Activated CD8-positive, alpha-beta T cell treated with anti-CD3 and anti-CD28 coated beads for 36 hours (primary cell): ENCODE data around the gene DNAJB7. TPM values are rescaled to one million over a fixed set of nuclear protein-coding genes. Genes with fewer than 3 reads are reported as not detected.
"Not testable (repeated sequence)": the region's sequence is repeated elsewhere in the genome, so short reads cannot be mapped to it uniquely, and the experiment has no call there.

Experiments
- ATAC-seq: fragments of 200-7000 bp; cut with Tn5 transposase; one replicate; pipeline ENCODE4 v1.10.0; 2021; ENCODE audit warnings: mild to moderate bottlenecking, moderate library complexity
- CTCF ChIA-PET: fragments of 350-600 bp; sonication (Branson Sonifier 250); formaldehyde crosslinking; loops from one replicate; lab custom pipeline; 2021; ENCODE audit warnings: antibody characterized with exemption; lab: Charles Lee
- POLR2A ChIA-PET: fragments of 350-600 bp; sonication (Branson Sonifier 250); formaldehyde crosslinking; loops from one replicate; lab custom pipeline; 2021; ENCODE audit warnings: antibody characterized with exemption; lab: Charles Lee
- DNase-seq: peaks from one replicate; pipeline ENCODE4 v3.0.0-alpha.2; 2020
- H3K27ac Mint-ChIP-seq: one replicate; pipeline ENCODE4 v1.8.0; 2021; ENCODE audit warnings: mild to moderate bottlenecking, mixed read lengths
- H3K27me3 Mint-ChIP-seq: one replicate; pipeline ENCODE4 v1.8.0; 2021; ENCODE audit warnings: mixed read lengths
- H3K36me3 Mint-ChIP-seq: one replicate; pipeline ENCODE4 v1.8.0; 2021; ENCODE audit warnings: low read depth, mixed read lengths
- H3K4me1 Mint-ChIP-seq: one replicate; pipeline ENCODE4 v1.8.0; 2021; ENCODE audit warnings: low read depth, mixed read lengths
- H3K4me3 Mint-ChIP-seq: one replicate; pipeline ENCODE4 v1.8.0; 2021; ENCODE audit warnings: mild to moderate bottlenecking, moderate library complexity, mixed read lengths
- H3K9me3 Mint-ChIP-seq: one replicate; pipeline ENCODE4 v1.8.0; 2021; ENCODE audit warnings: mixed read lengths
- intact Hi-C: fragments of 100-400 bp; cut with micrococcal nuclease; formaldehyde crosslinking; loops from one replicate; pipeline ENCODE4 v1.10.0; 2022
- total RNA-seq, 2 experiments: library from RNA; stranded (reverse); gene quantifications; one replicate each; pipeline ENCODE4 v1.2.3, GENCODE V29; 2021
- TF ChIP-seq, protein P1 (sequence below): fragments of 200-600 bp; IDR thresholded peaks from one replicate; pipeline ENCODE4 v1.8.0; 2022; ENCODE audit warnings: antibody characterized with exemption, mild to moderate bottlenecking

DNAJB7 gene
- total RNA-seq, 2 experiments from 2014 or later, result not detected

DNA sequence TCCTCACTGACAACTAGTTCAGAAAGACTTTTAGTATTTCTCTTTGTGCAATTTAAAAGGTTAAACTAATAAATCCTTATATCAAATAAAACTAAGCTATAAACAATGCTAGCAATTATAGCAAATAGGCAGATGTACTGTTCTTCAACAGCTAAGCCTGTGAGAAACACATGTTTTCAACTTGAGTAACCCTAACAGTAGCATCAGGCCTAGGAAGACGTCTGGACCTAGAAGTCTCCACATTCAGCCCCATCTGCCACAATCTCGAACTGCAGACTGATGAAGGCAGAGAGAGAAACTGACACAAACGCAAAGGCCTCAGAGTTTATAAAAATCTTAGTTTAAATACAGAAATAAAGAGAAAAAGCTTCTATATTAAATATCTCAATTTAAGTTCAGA lies 8.0 kb downstream of the DNAJB7 start:
- no peaks in the 10 kb centered on the region for H3K27me3 Mint-ChIP-seq
- peaks cover 49% of the 10 kb centered on the region for H3K4me1 Mint-ChIP-seq
- TF ChIP-seq, protein P1, sequence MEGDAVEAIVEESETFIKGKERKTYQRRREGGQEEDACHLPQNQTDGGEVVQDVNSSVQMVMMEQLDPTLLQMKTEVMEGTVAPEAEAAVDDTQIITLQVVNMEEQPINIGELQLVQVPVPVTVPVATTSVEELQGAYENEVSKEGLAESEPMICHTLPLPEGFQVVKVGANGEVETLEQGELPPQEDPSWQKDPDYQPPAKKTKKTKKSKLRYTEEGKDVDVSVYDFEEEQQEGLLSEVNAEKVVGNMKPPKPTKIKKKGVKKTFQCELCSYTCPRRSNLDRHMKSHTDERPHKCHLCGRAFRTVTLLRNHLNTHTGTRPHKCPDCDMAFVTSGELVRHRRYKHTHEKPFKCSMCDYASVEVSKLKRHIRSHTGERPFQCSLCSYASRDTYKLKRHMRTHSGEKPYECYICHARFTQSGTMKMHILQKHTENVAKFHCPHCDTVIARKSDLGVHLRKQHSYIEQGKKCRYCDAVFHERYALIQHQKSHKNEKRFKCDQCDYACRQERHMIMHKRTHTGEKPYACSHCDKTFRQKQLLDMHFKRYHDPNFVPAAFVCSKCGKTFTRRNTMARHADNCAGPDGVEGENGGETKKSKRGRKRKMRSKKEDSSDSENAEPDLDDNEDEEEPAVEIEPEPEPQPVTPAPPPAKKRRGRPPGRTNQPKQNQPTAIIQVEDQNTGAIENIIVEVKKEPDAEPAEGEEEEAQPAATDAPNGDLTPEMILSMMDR, result no peak
- intact Hi-C loops, result no loop called here
- peak overlapping the region; percentile 81 for H3K27ac Mint-ChIP-seq
- DNase-seq, result no peak
- H3K36me3 Mint-ChIP-seq, result peaks cover 17% of the 10 kb centered on the region
- no peaks in the 10 kb centered on the region for H3K9me3 Mint-ChIP-seq
- H3K4me3 Mint-ChIP-seq, result peak overlapping the region; percentile 94
- no peak for ATAC-seq
- CTCF ChIA-PET, result interaction anchor here (0.9 to 2.5 kb wide), 4 partner anchors 46 to 171 kb away, joined by 3 to 6 read pairs (median 6); no protein-coding TSS in a partner anchor
- POLR2A ChIA-PET, result no interaction called here

DNA sequence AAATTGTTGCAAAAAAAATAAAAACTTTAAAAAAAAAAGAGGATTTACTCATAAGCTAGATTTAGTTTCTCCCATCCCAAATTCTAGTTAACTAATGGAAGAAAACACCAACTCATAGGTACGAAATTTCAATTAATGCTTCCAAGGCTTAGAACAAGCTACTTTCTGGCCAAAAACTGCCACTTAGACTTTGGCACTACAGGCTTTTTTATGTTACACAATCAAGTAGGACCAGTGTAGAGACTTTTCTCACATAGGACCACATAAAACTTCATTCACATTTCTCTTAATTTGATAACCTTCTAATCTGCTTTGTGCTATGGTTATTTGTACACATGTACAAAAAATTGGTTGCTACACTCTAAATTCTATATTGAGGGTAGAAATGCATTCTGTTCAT lies 8.6 kb downstream of the DNAJB7 start:
- no peak for ATAC-seq
- H3K27me3 Mint-ChIP-seq, result no peaks in the 10 kb centered on the region
- DNase-seq, result no peak
- POLR2A ChIA-PET, result no interaction called here
- intact Hi-C loops, result no loop called here
- peak overlapping the region; percentile 81 for H3K27ac Mint-ChIP-seq
- H3K9me3 Mint-ChIP-seq, result no peaks in the 10 kb centered on the region
- TF ChIP-seq, protein P1, result no peak
- peak overlapping the region; percentile 94 for H3K4me3 Mint-ChIP-seq
- CTCF ChIA-PET, result interaction anchor here (1.9 to 2.5 kb wide), 2 partner anchors 46 to 69 kb away, joined by 5 to 6 read pairs; no protein-coding TSS in a partner anchor
- peaks cover 45% of the 10 kb centered on the region for H3K4me1 Mint-ChIP-seq
- peaks cover 19% of the 10 kb centered on the region for H3K36me3 Mint-ChIP-seq

DNA sequence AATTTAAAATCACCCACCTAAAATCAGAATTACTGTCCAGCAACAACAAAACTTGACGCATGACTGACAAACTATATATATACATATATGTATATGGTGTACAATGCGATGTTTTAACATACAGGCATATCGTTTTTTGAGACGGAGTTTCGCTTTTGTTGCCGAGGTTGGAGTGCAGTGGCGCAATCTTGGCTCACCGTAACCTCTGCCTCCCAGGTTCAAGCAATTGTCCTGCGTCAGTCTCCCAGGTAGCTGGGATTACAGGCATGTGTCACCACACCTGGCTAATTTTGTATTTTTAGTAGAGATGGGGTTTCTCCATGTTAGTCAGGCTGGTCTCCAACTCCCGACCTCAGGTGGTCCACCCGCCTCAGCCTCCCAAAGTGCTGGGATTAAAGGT lies 16.1 kb downstream of the DNAJB7 start:
- ATAC-seq, H3K4me3 Mint-ChIP-seq, H3K27me3 Mint-ChIP-seq, intact Hi-C loops, POLR2A ChIA-PET, H3K9me3 Mint-ChIP-seq, H3K27ac Mint-ChIP-seq, DNase-seq: not testable (repeated sequence)
- peaks cover 20% of the 10 kb centered on the region for H3K4me1 Mint-ChIP-seq
- peaks cover 36% of the 10 kb centered on the region for H3K36me3 Mint-ChIP-seq
- CTCF ChIA-PET, result interaction anchor here (1.8 kb wide), 1 partner anchor 163 kb away, joined by 6 read pairs; no protein-coding TSS in a partner anchor

DNA sequence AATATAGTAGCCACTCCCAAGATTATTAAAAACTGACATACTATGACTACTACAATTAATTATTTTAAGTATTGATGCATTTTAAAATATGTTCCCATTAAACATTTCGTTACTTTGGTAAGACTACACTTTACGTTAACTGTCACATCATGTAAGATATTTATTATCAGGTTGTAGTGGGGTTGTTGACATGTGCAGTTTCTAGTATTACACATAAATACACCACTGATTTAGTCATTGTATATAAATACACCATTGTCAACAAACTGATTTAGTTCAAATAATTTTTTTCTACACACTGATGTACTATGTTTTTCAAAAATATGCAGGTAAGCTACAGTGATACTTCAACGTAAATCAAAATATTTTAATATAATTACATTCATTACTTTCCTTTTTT lies 17.0 kb downstream of the DNAJB7 start:
- H3K4me3 Mint-ChIP-seq, result no peak overlapping the region
- no peak for ATAC-seq

DNA sequence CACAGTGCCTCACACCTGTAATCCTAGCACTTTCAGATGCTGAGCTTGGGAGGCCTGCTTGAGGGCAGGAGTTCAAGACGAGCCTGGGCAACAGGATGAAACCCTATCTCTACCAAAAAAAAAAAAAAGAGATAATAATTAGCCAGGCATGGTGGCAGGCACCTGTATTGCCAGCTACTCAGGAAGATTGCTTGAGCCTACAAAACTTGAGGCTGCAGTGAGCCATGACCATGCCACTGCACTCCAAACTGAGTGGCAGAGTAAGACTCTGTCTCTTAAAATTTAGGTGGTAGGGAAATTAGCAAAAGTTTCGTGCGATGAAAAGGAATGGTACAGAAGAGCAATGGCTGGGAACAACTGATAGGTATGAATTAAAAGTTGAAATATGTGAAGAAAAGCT lies 23.4 kb downstream of the DNAJB7 start:
- H3K4me3 Mint-ChIP-seq, result no peak overlapping the region
- no peaks in the 10 kb centered on the region for H3K9me3 Mint-ChIP-seq
- peaks cover 43% of the 10 kb centered on the region for H3K36me3 Mint-ChIP-seq
- TF ChIP-seq, protein P1, result no peak
- intact Hi-C loops, result no loop called here
- no peak for ATAC-seq
- POLR2A ChIA-PET, result no interaction called here
- H3K27me3 Mint-ChIP-seq, result no peaks in the 10 kb centered on the region
- peaks cover 8% of the 10 kb centered on the region for H3K4me1 Mint-ChIP-seq
- peak overlapping the region; percentile 25 for H3K27ac Mint-ChIP-seq
- DNase-seq, result no peak
- CTCF ChIA-PET, result interaction anchor here (0.6 to 1.7 kb wide), 3 partner anchors 18 to 155 kb away, joined by 3 to 4 read pairs (median 3); partner anchors contain the start of gene ST13

More for the DNA sequence above, 17.0 kb downstream of the DNAJB7 start:
- no peak overlapping the region for H3K27ac Mint-ChIP-seq
- intact Hi-C loops, result no loop called here
- ChIA-PET POLR2A (interaction anchor here (0.6 kb wide), 1 partner anchor 308 kb away, joined by 3 read pairs; no protein-coding TSS in a partner anchor), CTCF (interaction anchor here (1.8 kb wide), 1 partner anchor 162 kb away, joined by 6 read pairs; no protein-coding TSS in a partner anchor)
- TF ChIP-seq, protein P1, result no peak
- H3K9me3 Mint-ChIP-seq, result no peaks in the 10 kb centered on the region
- no peaks in the 10 kb centered on the region for H3K27me3 Mint-ChIP-seq
- peaks cover 39% of the 10 kb centered on the region for H3K36me3 Mint-ChIP-seq
- H3K4me1 Mint-ChIP-seq, result peaks cover 16% of the 10 kb centered on the region
- DNase-seq, result no peak
